Activated CD8-positive, alpha-beta memory T cell treated with anti-CD3 and anti-CD28 coated beads for 4 hours (primary cell): ENCODE measurements around the gene HS1BP3.

Experiments used
- DNase-seq, 2 donors: peaks; one replicate each; pipeline ENCODE4 v3.0.0-alpha.2; 2020; ENCODE audit warnings: low read depth in 2 of 2

Gene HS1BP3, protein sequence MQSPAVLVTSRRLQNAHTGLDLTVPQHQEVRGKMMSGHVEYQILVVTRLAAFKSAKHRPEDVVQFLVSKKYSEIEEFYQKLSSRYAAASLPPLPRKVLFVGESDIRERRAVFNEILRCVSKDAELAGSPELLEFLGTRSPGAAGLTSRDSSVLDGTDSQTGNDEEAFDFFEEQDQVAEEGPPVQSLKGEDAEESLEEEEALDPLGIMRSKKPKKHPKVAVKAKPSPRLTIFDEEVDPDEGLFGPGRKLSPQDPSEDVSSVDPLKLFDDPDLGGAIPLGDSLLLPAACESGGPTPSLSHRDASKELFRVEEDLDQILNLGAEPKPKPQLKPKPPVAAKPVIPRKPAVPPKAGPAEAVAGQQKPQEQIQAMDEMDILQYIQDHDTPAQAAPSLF

DNA sequence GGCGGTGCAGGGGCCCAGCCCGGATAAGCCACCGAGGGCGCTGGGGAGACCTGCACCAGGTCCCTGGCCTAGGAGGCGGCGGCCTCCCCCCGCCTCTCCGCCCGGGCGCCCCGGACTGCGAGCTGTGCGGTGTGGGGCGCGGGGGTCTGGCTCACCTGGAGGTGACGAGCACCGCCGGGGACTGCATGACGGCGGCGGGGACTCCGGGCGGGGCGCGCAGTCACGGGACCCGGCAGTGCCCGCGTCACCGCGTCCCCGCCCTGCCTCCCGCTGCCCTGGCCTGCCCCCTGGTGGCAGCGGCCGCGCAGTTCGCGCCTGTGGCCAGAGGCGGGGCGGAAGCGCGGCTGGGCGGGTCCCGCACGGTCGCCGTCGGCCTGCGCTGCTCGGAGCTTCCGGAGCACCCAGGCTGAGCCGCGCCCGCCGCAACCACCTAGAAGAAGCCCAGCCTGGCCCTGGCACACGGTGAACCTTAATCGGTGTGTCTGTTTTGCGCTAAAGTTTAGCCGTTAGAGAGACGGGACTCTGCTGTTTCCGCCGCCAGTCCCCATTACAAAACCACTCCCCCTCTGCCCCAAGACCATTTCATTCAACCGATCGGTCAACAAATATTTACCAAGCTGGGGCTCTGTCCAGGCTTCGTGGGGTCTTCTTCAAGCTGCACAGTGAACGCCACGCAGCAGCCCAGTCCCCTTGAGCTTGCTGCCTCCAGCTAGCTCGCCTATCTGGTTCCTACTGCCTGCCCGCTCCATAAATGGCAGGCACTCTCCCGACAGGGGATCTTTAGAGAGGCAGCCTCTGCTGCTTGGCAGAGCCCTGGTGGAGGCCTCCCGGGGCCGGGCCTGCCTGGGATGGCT is at the start of gene HS1BP3:
TSS of gene HS1BP3 (minus strand) at position 222 of the 854 bp plus-strand sequence. CDS start at position 187, 35 bp downstream.
- DNase-seq = peak; percentile 67 to 73

DNA sequence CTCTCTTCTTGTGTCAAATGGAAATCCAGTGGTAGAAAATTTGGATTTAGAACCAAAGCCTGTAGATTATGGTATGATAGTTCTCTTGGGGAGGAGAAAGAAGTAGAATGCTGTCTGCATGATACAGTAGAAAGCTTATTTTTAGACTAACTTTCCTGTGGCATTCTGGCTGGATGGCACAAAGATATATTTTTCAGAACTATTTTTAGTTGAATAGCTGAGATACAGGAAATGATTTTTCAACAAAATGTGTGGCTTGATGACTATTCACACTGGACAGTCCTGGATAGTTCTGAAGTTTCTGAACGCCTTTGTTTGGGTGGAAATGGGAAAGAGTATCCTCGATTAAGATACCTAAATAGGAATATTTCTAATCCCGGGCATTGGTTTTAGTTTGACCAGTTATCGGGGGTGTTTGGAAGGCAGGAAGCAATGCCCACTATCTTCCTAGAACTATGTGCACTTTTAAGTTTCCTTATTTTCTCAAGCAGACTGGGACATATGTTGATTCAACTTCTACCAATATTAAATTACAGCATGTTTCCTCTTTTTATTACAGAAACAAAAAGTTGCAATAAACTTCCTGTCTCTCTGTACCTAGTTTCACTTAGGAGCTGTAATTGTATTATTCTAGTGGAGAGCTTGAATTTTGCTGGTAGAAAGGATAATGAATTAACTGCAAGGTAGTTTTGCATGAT is 48.2 kb upstream of the HS1BP3 start:
- DNase-seq = no peak

DNA sequence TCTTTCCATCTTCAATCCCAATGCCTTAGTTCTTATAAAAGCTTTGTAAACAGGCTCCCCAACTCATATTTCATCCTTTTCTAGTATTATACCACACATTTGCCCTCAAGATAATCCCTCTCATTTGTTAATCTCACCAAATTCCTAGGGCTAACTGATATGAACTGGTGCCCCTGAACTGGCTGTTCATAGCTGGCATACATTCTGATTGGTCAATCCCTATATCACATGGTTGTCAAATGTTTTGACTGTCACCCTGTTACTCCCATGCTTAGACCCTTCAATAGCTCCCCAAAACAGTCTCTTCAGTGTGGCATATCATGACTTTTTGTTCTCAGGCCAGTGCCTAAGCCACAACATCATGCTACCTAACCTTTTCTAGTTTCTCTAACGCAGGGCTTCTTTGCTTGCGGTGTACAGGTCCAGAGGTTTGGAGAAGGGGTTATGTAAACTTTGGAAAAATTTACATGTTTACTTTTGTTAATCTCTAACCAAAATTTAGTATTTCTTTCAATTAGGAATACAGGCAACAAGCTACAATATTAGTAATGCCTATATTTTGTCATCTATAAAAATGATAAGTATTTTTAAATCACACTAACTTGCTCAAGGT is 46.5 kb upstream of the HS1BP3 start:
- no peak for DNase-seq

DNA sequence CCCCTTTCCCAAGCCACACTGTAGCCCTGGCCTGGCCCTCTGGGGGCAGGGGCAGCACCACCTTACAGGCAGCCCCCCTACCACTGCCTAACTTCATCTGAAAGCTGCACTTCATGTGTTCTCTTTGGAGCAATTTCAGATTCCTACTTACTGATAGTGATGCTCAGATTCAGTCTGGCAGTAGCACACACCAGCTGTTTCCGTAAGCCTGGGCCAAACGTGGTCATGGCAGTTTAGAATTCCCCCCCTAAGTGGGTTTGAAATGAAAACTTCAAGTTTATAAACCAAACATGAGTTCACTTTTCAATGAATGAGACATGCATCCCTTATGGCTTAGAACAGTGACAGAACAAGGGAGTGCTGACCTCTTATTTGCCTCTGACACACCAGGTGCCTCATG is 45.5 kb upstream of the HS1BP3 start:
- DNase-seq = no peak

DNA sequence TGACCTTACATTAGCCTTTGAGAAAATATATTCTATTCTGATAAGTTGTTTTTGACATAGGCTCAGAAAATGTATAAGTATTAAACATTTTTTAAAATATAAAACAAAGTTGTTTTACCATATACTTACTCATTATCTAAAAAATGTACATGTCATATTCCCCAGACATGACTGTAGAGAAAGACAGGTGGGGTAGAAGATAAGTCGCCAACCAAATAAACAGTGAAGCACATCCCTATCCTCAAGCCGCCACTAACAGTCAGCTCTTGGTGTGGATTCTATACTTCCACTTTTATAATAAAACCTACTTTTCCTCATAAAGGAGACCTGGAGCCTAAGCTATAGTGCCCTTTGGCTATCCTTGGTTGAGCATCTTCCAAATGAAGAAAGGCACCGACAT is 42.4 kb upstream of the HS1BP3 start:
- no peak for DNase-seq

DNA sequence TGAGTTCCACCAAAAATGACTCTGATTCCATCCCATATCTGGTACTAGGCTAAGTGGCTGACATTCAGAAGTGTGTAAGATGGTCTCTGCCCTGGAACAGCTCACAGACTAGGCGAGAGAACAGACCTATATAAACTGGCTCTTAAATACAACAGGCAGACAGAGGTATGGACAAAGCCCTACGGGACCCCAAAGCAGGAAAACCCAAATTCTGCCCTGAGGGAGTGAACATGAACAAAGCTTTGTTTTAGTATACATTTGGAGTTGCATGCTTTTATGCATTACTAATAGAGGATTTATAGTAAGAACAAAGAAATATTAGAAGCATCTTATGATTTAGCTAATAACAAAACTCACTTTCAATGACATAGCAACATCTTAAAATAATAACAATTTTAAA is 41.2 kb upstream of the HS1BP3 start:
- no peak for DNase-seq

DNA sequence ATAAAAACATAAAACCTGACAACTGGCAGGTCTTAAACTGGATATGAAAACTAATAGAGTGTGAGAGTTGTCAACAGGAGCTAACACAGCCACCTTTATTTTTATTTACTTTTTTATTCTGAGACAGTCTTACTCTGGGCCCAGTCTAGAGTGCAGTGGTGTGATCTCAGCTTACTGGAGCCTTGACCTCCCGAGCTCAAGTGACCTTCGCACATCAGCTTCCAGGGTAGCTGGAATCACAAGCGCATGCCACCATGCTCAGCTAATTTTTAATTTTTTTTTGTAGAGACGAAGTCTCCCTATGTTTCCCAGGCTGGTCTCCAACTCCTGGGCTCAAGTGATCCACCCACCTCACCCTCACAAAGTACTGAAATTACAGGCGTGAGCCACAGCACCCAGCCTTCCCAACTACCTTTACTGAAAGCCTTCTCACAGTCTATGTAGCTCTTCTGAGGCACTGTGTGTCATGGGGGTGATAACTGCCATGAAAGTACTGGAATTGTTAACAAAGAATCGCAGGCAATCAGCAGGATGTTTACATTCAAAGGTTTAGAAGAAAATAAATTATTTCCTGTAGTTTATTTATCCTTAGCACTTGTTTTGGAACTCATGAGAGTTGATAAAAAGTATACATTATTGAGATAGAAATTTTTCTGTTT is 40.3 kb upstream of the HS1BP3 start:
- DNase-seq = no peak

DNA sequence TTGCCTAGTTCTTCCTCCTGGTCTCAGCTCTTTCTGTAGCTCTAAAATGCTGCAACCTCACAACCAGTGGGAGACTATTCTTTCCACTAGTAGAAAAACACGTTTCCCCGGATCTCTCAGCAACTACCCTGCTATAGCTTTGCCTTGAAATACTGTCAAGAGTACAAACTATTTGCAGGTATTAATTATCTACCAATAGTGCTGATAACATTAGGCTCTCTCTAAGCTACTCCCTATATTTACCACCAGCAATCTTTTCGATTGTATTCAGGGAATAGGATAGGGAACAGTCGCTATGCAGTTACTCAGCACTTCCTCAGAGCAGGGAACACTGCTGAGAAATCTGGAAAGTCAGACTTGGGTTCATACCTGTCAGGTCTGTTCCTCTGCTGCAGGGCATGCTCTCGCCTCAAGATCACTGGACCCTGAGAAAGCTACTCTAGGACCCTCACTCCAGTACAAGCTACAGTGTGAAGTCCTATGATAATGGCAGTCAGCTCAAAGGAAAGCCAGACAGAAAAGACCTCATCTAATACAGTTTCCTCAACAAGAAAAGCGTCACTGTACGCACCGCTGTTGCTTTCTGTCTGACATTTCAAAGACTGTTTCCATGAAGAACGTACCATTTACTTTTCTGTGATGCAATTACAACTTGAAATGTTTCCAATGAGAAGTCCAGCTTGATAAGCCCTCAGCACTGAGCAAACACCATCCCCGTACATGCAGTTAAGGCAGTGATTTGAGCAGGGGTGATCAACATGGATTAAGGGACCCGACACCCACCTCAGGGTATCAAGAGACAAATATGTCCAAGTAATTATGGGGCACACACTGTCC is 38.7 kb upstream of the HS1BP3 start:
- DNase-seq = no peak

DNA sequence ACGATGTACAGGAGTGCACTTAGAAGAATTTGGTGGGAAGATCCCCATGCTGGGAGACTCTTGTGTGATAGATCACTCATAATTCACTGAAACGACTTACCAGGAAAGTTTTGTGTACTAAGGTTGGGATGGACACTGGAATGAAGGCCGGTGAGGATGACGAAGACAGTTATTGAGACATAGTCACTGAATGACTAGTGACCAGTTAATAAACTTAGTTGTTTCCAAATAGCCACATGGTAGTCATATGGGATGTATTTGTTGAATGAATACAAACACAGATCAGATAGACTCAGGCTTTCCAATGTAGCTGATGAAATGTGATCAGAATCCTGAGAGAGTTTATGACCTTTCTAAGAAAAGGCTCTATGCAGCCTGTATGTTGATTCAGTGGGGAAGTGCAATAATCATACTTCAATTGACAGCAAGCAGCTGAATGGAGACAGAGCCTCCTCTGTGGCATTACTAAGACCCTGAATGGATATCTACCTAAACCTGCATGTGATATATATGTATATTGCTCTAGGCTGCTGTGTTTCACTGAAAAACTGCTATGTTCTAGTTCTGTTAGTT is 36.4 kb upstream of the HS1BP3 start:
- no peak for DNase-seq

DNA sequence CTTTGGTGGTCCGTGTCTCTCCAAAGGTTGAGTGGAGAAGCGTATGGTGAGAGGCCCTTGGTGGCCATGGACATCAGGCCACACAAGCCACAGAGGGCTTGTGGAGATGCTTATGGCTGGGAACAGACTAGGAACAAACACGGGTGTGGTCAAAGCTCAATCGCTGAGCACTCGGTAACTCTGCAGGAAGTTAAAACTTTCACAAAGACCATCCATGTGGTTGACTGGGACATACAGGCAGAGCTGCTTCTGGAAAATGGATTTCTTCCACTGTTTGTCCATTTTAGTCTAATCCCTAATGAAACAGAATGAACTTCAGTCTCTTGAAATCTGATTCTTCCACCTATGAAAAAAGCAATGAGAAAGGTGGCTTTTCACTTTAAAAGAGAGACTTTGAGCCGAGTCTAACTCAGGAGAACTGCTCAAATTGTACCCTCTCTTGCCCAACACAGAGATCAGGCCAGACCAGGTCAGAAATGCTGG is 33.7 kb upstream of the HS1BP3 start:
- no peak for DNase-seq

DNA sequence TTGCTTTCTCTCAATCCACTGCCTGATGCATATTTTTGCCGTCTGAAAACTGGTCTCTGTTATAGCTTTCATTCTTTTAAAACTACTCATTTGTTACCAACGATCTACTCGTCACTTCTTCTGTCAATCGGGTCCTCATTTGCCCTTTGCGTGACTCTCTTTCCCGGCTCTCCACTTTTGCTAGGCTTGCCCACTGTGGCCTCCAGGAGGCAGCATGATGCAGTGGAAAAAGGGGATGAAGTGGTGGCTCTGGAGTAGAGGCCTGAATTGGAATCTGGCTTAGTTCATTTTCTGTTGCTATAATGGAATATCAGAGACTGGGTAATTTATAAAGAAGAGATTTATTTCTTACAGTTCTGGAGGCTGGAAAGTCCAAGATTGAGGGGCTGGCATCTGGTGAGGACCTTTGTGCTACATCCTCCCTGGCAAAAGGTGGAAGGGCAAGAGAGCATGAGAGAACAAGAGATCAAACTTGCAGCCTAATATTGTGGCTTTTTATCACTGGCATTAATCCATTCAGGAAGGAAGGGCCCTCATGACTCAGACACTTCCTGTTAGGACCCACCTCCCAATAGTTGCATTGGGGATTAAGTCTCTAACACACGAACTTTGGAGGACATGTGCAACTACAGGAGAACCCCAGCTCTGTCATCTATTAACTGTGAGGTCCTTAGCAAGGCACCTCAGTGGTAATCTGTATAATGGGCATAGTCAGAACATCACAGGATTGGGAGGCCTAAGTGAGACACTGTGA is 31.4 kb upstream of the HS1BP3 start:
- no peak for DNase-seq

DNA sequence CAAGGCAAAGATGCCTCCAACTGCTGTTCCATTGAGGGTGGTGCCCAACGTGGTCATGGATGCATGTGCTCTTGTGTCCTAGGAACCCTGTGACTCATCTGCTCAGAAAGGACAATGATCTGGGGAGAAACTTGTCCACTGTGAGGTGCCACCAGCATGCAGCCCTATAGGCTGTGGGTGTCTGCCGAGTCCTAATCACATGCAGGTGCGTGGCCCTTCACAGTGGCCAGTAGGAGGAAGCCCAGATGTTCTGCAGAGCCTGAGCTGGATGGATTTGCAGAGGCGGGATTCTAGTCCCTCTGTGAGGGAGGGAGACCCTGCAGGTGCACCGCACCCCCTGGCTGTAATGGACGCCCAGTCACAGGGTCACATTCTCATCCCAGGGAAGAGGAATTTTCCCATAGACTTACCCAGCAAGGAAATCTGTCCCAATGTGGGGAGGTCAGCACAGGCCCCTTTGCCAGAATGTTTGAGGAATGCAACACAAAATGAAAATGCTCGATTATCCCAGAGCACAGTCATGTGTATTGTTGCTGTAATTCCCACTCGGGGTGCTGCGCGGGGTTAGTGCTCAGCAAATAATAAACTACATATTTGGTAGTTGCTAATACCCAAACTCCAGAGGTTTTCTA is 30.0 kb upstream of the HS1BP3 start:
- no peak for DNase-seq

DNA sequence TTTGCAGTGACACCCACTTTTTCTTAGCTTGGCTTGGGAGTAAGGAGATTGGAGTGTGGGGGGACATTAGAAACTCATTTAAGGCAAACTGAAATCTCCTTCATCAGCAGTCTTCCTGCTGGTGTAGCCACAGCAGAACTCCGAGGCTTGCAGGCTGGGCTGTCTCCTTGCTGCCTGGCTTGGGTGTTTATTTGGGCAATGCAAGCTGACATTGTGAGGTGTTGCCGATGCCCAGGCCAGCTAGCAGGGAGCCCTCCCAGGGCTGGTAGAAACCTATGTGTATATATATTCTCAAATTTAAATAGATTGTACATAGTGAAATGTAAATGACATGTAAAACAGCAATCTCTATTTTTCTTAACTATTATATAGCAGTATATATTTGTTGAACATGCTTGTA is 27.9 kb upstream of the HS1BP3 start:
- no peak for DNase-seq

DNA sequence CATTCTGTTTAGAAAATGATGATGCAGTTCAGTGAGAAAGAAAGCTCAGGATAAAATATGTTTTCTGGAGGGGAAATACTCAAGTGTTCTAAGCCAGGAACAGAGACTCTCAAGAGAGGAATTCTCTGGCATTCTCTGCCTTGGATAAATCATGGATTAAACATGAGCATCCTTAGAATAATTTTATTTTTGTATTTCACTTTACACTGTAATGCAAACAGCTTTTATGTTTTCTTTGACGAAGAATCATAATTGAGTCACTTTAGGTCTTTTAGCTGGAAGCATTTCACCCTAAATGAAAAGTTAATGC is 27.1 kb upstream of the HS1BP3 start:
- DNase-seq = no peak

DNA sequence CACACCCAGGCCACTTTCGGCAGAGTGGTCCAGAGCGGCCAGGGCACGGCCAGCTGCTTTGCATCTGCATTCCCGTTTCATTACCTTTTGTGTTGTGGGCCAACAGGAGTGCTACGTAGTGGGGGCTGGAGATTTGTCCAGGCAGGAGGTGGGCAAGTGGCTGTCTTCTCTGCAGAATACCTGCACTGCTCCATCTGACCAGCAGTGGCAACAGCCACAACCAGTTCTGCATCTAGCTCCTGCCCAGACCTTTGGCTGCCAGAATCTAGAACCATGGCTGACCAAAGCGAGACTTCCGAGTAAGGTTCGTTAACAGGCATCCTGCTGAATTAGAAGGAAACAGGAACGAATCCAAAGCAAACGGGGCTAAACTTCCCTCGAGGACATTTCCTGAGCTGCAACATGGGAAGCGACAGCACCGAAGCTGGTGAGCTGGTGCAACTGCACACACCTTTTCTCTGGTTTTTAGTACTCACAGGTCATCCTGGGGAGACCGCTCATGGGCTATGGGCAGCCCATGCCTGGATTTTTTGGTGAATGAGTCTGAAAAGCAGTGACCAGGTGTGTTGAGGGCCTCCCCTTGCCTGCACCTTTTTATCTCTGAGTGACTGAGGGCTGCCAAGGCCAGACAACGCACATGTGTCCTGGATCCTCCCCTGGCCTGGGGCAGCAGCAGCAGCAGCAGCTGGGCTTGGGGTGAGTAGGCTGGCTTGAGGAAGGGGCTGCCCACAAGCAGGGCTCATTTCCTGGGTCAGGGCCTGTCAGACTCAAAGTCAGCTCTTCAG is 26.6 kb upstream of the HS1BP3 start:
- DNase-seq = no peak

DNA sequence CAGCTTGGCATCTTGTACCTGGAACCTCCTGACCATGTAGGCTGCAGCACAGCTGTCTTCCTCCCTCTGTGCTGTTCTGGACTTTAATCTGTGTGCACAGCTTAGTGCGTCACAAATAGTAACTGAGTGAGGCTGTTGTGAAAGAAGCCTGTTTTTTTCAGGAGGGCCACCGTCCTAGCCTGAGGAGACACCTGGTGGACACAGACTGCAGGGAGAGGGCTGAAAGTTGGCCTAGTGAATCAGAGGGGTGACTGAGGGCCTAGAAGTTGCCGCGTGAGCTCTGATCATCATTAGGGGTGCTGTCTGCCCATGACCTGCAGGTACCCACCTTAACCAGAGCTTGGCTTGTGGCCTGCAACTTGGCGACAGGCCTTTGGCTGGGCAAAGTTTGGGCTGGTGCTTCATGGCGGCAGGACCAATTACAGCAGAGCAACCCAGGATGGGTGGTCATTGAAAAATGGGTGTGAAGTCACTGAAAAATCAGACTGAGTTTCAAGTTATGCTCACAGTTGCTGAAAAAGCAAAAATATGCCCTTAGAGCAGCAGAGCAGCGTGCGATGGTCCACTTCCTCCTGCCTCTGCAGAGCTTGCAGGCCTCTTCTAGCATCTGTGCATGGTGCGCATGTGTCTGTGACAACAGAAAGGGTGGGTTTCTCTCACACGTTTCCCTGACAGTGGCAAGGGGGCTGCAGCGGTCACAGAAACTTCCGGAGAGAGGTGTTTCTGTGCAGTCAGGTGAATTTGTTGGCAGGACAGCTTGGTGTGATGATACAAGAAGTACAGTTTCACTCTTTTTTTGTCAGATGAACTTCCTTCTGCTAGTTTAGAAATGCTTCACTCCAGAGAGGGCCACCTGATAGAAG is 25.7 kb upstream of the HS1BP3 start:
- no peak for DNase-seq

DNA sequence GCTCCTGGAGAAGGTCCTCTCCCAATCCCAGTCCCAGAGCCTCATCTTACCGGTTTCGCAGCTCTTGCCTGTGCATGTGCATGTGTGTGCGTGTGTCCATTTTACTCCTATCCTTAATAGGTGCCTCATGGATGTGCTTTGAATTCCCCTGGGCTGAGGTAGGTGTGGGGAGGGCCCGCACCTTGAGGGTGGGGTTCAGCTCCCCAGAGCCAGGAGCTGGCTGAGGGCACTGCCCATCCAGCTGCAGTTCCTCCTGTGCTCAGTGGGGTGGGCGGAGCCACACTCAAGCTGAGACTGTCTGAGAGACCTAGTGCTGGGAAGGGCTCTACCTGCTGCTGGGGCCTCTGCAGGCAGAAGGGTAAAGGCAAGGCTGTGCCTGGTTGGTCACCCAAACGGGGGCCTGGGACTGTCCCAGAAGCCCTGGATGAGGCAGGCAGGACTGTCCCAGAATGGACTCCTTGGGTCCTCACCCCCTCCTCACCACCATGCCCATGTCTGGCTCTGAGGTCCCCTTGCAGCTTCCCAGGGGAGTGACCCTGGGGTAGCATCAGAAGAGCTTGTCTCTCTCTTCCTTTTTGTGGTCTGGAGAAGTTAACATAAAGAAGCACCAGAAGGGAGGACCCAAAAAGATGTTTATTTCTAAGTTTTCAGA is 24.9 kb upstream of the HS1BP3 start:
- no peak for DNase-seq
